GM12875 (cell line): ENCODE results near the gene PREP.
"Not testable (repeated sequence)": the region's sequence is repeated elsewhere in the genome, so short reads cannot be mapped to it uniquely, and the experiment has no call there.

Experiments used
- H3K4me3 ChIP-seq: one replicate; pipeline ENCODE4 v1.5.1; 2011; ENCODE audit warnings: low read depth, low read length, control low read depth
- TF ChIP-seq, protein P1 (sequence below): IDR thresholded peaks from 2 replicates; pipeline ENCODE4 v1.5.1; 2011; ENCODE audit warnings: low read depth, mild to moderate bottlenecking, control low read depth, inconsistent platforms, low read length, moderate library complexity, borderline replicate concordance; ENCODE audit not compliant: insufficient read depth

The PREP gene

DNA sequence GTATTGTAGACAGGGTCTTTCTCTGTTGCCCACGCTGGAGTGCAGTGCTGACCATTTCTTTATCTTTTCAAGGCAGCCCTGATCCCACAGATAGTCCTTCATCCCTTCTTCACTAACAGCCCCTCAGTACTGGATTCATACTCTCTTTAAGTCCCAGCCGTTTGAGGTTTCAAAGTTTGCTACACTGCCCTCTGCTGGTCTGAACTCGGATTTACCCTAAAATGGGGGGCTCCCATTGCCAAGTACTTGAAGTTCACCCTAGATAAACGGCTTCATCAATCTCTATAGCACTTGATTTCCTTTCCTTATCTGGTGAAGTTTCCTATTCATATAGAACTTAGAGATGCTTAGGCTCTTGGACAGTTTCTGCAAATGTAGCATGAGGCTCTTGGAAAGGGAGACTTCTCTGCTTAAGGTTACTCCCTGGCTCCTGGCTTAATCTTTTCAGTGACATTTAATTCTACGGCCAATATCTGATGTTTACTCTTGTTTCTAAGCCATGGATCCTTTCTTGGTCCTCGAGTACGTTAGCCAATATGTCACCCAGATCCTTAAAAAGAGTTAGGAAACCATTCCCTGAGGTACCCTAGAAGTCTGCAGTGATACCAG lies 21.4 kb upstream of the PREP start:
- H3K4me3 ChIP-seq = no peak overlapping the region
- TF ChIP-seq, protein P1, sequence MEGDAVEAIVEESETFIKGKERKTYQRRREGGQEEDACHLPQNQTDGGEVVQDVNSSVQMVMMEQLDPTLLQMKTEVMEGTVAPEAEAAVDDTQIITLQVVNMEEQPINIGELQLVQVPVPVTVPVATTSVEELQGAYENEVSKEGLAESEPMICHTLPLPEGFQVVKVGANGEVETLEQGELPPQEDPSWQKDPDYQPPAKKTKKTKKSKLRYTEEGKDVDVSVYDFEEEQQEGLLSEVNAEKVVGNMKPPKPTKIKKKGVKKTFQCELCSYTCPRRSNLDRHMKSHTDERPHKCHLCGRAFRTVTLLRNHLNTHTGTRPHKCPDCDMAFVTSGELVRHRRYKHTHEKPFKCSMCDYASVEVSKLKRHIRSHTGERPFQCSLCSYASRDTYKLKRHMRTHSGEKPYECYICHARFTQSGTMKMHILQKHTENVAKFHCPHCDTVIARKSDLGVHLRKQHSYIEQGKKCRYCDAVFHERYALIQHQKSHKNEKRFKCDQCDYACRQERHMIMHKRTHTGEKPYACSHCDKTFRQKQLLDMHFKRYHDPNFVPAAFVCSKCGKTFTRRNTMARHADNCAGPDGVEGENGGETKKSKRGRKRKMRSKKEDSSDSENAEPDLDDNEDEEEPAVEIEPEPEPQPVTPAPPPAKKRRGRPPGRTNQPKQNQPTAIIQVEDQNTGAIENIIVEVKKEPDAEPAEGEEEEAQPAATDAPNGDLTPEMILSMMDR = peak; percentile 57; the same call in 1 of the 2 replicates

DNA sequence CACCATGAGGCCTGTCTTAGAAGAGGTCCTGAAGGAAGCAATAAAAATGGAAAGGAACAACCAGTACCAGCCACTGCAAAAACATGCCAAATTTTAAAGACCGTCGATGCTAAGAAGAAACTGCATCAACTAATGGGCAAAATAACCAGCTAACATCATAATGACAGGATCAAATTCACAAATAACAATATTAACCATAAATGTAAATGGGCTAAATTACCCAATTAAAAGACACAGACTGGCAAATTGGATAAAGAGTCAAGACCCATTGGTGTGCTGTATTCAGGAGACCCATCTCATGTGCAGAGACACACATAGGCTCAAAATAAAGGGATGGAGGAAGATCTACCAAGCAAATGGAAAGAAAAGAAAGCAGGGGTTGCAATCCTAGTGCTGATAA lies 14.1 kb upstream of the PREP start:
- H3K4me3 ChIP-seq = not testable (repeated sequence)

DNA sequence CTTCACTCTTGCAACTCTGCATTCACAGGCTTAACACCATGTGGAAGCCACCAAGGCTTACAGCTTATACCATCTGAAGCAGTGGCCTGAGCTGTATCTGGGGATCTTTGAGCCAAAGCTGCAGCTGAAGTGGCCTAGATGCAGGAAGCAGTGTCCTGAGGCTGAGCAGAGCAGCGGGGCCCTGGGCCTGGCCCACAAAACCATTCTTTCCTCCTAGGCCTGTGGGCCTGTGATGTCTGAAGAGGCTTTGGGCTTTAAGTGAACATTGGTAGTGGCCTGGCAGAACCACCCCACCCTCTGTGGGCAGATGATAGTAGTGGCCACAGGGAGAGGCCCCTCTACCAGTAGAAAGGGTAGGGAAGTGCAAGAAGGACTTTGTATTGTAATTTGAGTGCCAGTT lies 6.9 kb upstream of the PREP start:
- no peak overlapping the region for H3K4me3 ChIP-seq
- TF ChIP-seq, protein P1 = no peak

DNA sequence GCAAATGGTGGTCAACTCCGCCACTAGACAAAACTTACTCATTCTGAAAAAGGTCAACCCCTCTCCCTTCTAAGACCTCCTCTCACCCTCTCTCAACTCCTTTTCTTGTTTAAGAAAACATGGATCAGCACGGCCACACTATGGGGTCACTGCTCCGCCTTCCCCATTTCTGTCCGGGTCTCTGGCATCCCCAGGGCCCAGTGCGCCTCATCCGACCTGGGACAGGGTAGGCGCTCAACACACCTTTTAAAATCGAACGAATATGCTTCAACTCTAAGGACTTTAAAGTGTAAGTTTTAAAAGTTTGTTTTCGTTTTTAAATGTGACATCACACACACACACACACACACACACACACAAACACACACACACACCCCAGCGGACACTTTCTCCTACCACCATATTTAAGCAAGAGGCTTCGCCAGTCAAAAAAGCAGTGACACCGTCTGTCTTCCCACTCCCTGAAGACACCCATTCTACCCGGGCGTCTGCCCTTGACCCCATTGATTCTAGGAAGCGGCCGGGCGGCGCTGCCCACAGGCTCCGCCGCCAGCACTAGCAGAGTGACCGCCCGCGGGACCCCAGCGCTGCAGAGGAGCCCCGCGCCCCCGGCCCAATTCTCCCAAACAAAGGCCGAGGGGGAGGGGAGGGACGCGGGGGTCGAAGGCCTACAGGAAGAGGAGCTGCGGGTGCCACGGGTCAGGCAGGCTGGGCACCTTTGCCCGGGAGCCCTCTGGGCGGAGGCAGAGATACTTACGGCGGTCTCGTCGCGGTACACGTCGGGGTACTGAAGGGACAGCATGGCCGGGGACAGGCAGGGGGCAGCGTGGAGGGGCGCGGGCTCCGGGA lies 568 bp downstream of the PREP start:
- peak overlapping the region; percentile 79 for H3K4me3 ChIP-seq
- TF ChIP-seq, protein P1 = no peak

DNA sequence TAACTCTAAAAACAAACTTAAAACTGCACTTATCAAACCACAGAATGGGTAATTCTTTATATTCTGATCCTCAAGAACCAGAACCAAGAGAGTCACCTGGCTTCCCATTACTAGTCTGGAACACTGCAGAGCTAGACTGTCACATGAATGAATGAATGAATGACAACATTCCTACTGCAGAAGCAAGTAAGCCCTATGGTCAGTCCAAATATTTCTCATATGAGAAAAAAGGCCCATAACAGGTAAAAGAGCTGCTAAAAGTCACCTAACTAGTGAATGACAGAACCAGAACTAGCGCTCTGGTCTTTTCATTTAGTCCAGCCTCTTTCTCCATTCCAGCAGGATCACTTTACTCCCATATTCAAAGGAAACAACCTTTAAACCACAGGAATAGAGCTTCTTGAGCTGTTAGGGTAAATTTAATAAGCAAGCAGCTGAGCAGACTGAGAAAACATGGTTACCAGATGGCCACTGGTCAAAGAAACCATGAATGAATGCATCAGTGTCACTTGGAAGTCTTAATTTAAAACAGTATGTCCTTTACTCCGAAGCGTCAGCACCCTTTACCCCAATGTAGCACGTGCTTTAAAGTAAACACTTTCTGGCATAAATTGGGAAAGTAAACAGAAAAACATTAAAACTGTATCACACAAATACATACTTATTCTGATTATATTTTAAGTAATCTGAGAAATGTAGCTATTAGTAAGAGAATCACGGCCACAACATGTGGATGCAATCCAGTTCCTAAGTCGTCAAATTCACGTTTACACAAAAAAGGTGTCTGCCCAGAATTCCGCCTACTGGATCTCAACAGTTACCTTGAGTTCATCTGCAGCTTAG lies 1.4 kb downstream of the PREP start:
- peak overlapping the region; percentile 79 for H3K4me3 ChIP-seq
- TF ChIP-seq, protein P1 = no peak

DNA sequence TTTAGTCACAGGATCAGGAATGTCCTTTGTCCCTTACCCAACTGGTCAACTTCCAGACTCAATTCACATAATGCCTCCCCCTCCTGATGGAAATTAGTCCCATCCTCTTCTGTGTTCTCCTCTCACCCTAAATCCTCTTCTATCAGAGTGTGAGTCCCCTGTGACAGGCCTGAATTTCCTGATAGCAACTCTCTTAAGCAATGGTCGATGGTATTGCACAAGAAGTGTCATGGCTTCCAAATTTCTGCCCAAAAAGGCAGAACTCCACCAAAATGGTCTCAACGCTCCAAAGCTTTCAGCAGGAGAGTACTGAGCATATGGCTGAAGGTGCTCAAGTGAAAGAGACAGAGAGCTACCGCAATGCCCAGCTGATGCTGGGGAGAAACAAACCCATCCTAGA lies 2.4 kb downstream of the PREP start:
- no peak overlapping the region for H3K4me3 ChIP-seq
- TF ChIP-seq, protein P1 = no peak

DNA sequence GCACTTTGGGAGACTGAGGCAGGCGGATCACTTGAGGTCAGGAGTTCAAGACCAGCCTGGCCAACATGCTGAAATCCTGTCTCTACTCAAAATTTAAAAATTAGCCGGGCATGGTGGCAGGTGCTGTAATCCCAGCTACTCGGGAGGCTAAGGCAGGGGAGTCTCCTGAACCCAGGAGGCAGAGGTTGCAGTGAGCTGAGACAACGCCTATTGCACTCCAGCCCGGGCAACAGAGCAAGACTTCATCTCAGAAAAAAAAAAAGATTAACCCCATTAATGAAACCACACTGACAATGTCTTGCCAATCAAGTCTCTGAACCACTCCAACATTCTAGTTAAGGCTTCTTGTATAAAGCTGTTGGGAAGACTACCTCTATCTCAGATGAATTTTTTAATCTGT lies 4.0 kb downstream of the PREP start:
- TF ChIP-seq, protein P1 = no peak

More for the DNA sequence above, 4.0 kb downstream of the PREP start:
- no peak overlapping the region for H3K4me3 ChIP-seq
